ENCODE data around the gene SCRN1. TPM values are rescaled to one million over a fixed set of nuclear protein-coding genes. Genes with fewer than 3 reads are reported as not detected.

Gene SCRN1
- total RNA-seq, 2 experiments from 2014 or later: 37.1 to 62.7 TPM

GRCh38 chr7:29988424-29989256 is 961 bp downstream of the SCRN1 start:
- H3K4me1 ChIP-seq (ENCODE audit: insufficient read depth, low read length, poor library complexity, severe bottlenecking): peaks cover 34% of the 10 kb centered on the region
- H3K9me3 ChIP-seq (ENCODE audit: low read length): peaks cover 11% of the 10 kb centered on the region; the same call in 1 of the 2 replicates
- H4K20me1 ChIP-seq (ENCODE audit: insufficient read depth, low read length): 0 out of 2 replicates have a peak, but pooled peaks cover 4% of the 10 kb centered on the region
- peak; percentile 84 for DNase-seq (ENCODE audit: low spot score)
- ChIA-PET CTCF (ENCODE audit: unreplicated experiment) (interaction anchor here (1.0 kb wide), 1 partner anchor 73 kb away, joined by 3 read pairs; no protein-coding TSS in a partner anchor), POLR2A (interaction anchor here (0.5 to 2.0 kb wide), 5 partner anchors 18 to 1823 kb away, joined by 3 to 7 read pairs (median 4); no protein-coding TSS in a partner anchor)
- H3K79me2 ChIP-seq (ENCODE audit: insufficient read depth, low read depth, low read length): peaks cover 53% of the 10 kb centered on the region
- H3K4me2 ChIP-seq (ENCODE audit: low read length): peak overlapping the region; percentile 81
- peak overlapping the region; percentile 100 for H3K4me3 ChIP-seq (ENCODE audit: low read depth, low read length, poor library complexity, severe bottlenecking)
- H2AFZ ChIP-seq (ENCODE audit: low read length): peak overlapping the region; percentile 78
- peaks cover 8% of the 10 kb centered on the region for H3K36me3 ChIP-seq (ENCODE audit: insufficient read depth, low read length)
- TF ChIP-seq EZH2phosphoT487 (IDR thresholded peaks at IDR 0.05; ENCODE audit: borderline replicate concordance, low read depth, low read length): no peak
- TF ChIP-seq, protein P1, sequence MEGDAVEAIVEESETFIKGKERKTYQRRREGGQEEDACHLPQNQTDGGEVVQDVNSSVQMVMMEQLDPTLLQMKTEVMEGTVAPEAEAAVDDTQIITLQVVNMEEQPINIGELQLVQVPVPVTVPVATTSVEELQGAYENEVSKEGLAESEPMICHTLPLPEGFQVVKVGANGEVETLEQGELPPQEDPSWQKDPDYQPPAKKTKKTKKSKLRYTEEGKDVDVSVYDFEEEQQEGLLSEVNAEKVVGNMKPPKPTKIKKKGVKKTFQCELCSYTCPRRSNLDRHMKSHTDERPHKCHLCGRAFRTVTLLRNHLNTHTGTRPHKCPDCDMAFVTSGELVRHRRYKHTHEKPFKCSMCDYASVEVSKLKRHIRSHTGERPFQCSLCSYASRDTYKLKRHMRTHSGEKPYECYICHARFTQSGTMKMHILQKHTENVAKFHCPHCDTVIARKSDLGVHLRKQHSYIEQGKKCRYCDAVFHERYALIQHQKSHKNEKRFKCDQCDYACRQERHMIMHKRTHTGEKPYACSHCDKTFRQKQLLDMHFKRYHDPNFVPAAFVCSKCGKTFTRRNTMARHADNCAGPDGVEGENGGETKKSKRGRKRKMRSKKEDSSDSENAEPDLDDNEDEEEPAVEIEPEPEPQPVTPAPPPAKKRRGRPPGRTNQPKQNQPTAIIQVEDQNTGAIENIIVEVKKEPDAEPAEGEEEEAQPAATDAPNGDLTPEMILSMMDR (conservative IDR thresholded peaks at IDR 0.05; ENCODE audit: low read length): no peak
- H3K9me2 ChIP-seq (ENCODE audit: insufficient read depth, low read length): no peaks in the 10 kb centered on the region
- H3K27ac ChIP-seq (ENCODE audit: low read depth, low read length, poor library complexity, severe bottlenecking): peak overlapping the region; percentile 77
- intact Hi-C loops (cut with micrococcal nuclease; ENCODE audit: unreplicated experiment): loop anchor here (1.0 to 5.0 kb wide), 2 partner anchors 38 to 124 kb away; partner anchors contain the start of gene FKBP14
- no TSS peak for BruUV-seq (replicated peaks)

GRCh38 chr7:29987811-29988317 is 1.7 kb downstream of the SCRN1 start:
- 0 out of 2 replicates have a peak, but pooled peaks cover 4% of the 10 kb centered on the region for H4K20me1 ChIP-seq (ENCODE audit: insufficient read depth, low read length)
- ChIA-PET CTCF (ENCODE audit: unreplicated experiment) (interaction anchor here (1.0 kb wide), 1 partner anchor 74 kb away, joined by 3 read pairs; no protein-coding TSS in a partner anchor), POLR2A (interaction anchor here (0.5 to 2.6 kb wide), 7 partner anchors 18 to 1822 kb away, joined by 3 to 10 read pairs (median 4); no protein-coding TSS in a partner anchor)
- peaks cover 11% of the 10 kb centered on the region for H3K36me3 ChIP-seq (ENCODE audit: insufficient read depth, low read length)
- DNase-seq (ENCODE audit: low spot score): peak; percentile 27
- peaks cover 5% of the 10 kb centered on the region; the same call in 1 of the 2 replicates for H3K9me3 ChIP-seq (ENCODE audit: low read length)
- H2AFZ ChIP-seq (ENCODE audit: low read length): peak overlapping the region; percentile 78; the same call in 1 of the 2 replicates
- H3K27ac ChIP-seq (ENCODE audit: low read depth, low read length, poor library complexity, severe bottlenecking): peak overlapping the region; percentile 77
- BruUV-seq (replicated peaks): TSS peak; percentile 78
- peaks cover 34% of the 10 kb centered on the region for H3K4me1 ChIP-seq (ENCODE audit: insufficient read depth, low read length, poor library complexity, severe bottlenecking)
- H3K4me3 ChIP-seq (ENCODE audit: low read depth, low read length, poor library complexity, severe bottlenecking): peak overlapping the region; percentile 100
- H3K9me2 ChIP-seq (ENCODE audit: insufficient read depth, low read length): no peaks in the 10 kb centered on the region
- peak overlapping the region; percentile 81 for H3K4me2 ChIP-seq (ENCODE audit: low read length)
- peaks cover 56% of the 10 kb centered on the region for H3K79me2 ChIP-seq (ENCODE audit: insufficient read depth, low read depth, low read length)
- no peak for TF ChIP-seq EZH2phosphoT487 (IDR thresholded peaks at IDR 0.05; ENCODE audit: borderline replicate concordance, low read depth, low read length)
- TF ChIP-seq, protein P1 (conservative IDR thresholded peaks at IDR 0.05; ENCODE audit: low read length): no peak
- intact Hi-C loops (cut with micrococcal nuclease; ENCODE audit: unreplicated experiment): loop anchor here (1.0 to 5.0 kb wide), 2 partner anchors 38 to 124 kb away; partner anchors contain the start of gene FKBP14

All from OCI-LY7 (cell line).